Caco-2 (cell line): Measurements from ENCODE around the gene ADISSP. TPM values are rescaled to one million over a fixed set of nuclear protein-coding genes. Genes with fewer than 3 reads are reported as not detected.

Source experiments
- BruUV-seq: library from RNA; stranded (reverse); fragments of 400-500 nt; replicated peaks from 2 replicates; lab custom pipeline; 2021; lab: Mats Ljungman, UMichigan
- CTCF ChIA-PET: fragments of 300-600 bp; sonication (Branson Sonifier 250); formaldehyde crosslinking; loops from one replicate; lab custom pipeline; 2022; ENCODE audit warnings: antibody characterized with exemption; lab: Charles Lee
- POLR2A ChIA-PET: fragments of 300-600 bp; sonication (Branson Sonifier 250); formaldehyde crosslinking; loops from one replicate; lab custom pipeline; 2022; ENCODE audit warnings: antibody characterized with exemption; lab: Charles Lee
- DNase-seq, 2 experiments: peaks; one replicate each; pipeline versions ENCODE4 v3.0.0 to v3.0.0-alpha.2; 2020 to 2022
- H3K27me3 ChIP-seq: replicated peaks from 2 replicates; pipeline ENCODE4 v1.6.0; 2011; ENCODE audit warnings: low read length; ENCODE audit not compliant: control insufficient read depth, insufficient read depth
- H3K36me3 ChIP-seq: 2 replicates; pipeline ENCODE4 v1.5.1; 2011; ENCODE audit warnings: low read length; ENCODE audit not compliant: control insufficient read depth, insufficient read depth
- H3K4me1 ChIP-seq: fragments of 250-450 bp; sonication (Bioruptor Pico); 2 replicates; pipeline ENCODE4 v1.5.1; 2020; ENCODE audit warnings: mild to moderate bottlenecking
- H3K4me3 ChIP-seq: 2 replicates; pipeline ENCODE4 v1.5.1; 2011; ENCODE audit warnings: low read depth, mild to moderate bottlenecking, control low read depth, low read length
- H3K9me3 ChIP-seq: fragments of 250-450 bp; sonication (Bioruptor Pico); 2 replicates; pipeline ENCODE4 v1.5.1; 2020; ENCODE audit warnings: mild to moderate bottlenecking, moderate library complexity
- H3K27ac Mint-ChIP-seq: one replicate; pipeline ENCODE4 v1.8.0; 2022; ENCODE audit warnings: mixed read lengths; ENCODE audit not compliant: unreplicated experiment
- H3K27me3 Mint-ChIP-seq: one replicate; pipeline ENCODE4 v1.8.0; 2022; ENCODE audit warnings: mixed read lengths; ENCODE audit not compliant: insufficient read depth, unreplicated experiment
- H3K36me3 Mint-ChIP-seq: one replicate; pipeline ENCODE4 v1.8.0; 2022; ENCODE audit warnings: mild to moderate bottlenecking, mixed read lengths; ENCODE audit not compliant: insufficient read depth, unreplicated experiment
- H3K4me1 Mint-ChIP-seq: one replicate; pipeline ENCODE4 v1.8.0; 2022; ENCODE audit warnings: low read depth, mixed read lengths; ENCODE audit not compliant: unreplicated experiment
- H3K4me3 Mint-ChIP-seq: one replicate; pipeline ENCODE4 v1.8.0; 2022; ENCODE audit warnings: mild to moderate bottlenecking, moderate library complexity, mixed read lengths; ENCODE audit not compliant: unreplicated experiment
- H3K9me3 Mint-ChIP-seq: one replicate; pipeline ENCODE4 v1.8.0; 2022; ENCODE audit warnings: mixed read lengths; ENCODE audit not compliant: unreplicated experiment
- CTCF ChIP-seq, 2 experiments: fragments of 200-600 bp in 1 of 2; IDR thresholded peaks; 1 replicate in 1 of 2; 2 replicates in 1 of 2; pipeline versions ENCODE4 v1.5.1 to v1.8.0; 2011 to 2022; ENCODE audit warnings: antibody characterized with exemption in 1 of 2, control low read depth in 1 of 2, inconsistent platforms in 1 of 2, low read depth in 1 of 2, low read length in 1 of 2, mild to moderate bottlenecking in 1 of 2, moderate library complexity in 1 of 2; ENCODE audit not compliant: insufficient read depth in 1 of 2, severe bottlenecking in 1 of 2, unreplicated experiment in 1 of 2
- intact Hi-C: fragments of 100-400 bp; cut with micrococcal nuclease; formaldehyde crosslinking; loops from one replicate; pipeline ENCODE4 v1.10.0; 2022; ENCODE audit not compliant: unreplicated experiment
- total RNA-seq: library from RNA; stranded (reverse); gene quantifications from 2 replicates; pipeline ENCODE4 v1.2.3, GENCODE V29; 2022

The ADISSP gene
- total RNA-seq, 1 experiment from 2014 or later: 56.1 TPM

- no TSS peak for BruUV-seq
- Histone ChIP-seq H3K36me3 (no peaks in the 10 kb centered on the region), H3K4me3 (no peak overlapping the region), H3K4me1 (peaks cover 11% of the 10 kb centered on the region), H3K27me3 (no peaks in the 10 kb centered on the region; the same call in 1 of the 2 replicates), H3K9me3 (no peaks in the 10 kb centered on the region)
- Mint-ChIP-seq H3K4me3 (no peak overlapping the region), H3K9me3 (no peaks in the 10 kb centered on the region), H3K36me3 (no peaks in the 10 kb centered on the region), H3K27ac (no peak overlapping the region), H3K4me1 (peaks cover 9% of the 10 kb centered on the region), H3K27me3 (peaks cover 10% of the 10 kb centered on the region)
- ChIA-PET CTCF (no interaction called here), POLR2A (no interaction called here)
- intact Hi-C loops: no loop called here
- no peak for TF ChIP-seq CTCF (IDR thresholded peaks at IDR 0.05; ENCODE audit: insufficient read depth in 1 of 2, low read depth in 1 of 2, low read length in 1 of 2, severe bottlenecking in 1 of 2, unreplicated experiment in 1 of 2)
- DNase-seq: no peak
Observed at GRCh38 chr20:3724356-3724755, 43.2 kb downstream of the ADISSP start.

GRCh38 chr20:3723284-3723683 lies 44.3 kb downstream of the ADISSP start:
- POLR2A ChIA-PET: no interaction called here
- no peak overlapping the region for H3K4me3 Mint-ChIP-seq
- H3K27me3 Mint-ChIP-seq: peaks cover 10% of the 10 kb centered on the region

GRCh38 chr20:3721912-3722311 lies 45.6 kb downstream of the ADISSP start:
- POLR2A ChIA-PET: no interaction called here
- H3K36me3 Mint-ChIP-seq: no peaks in the 10 kb centered on the region

More at GRCh38 chr20:3723284-3723683, 44.3 kb downstream of the ADISSP start:
- no TSS peak for BruUV-seq
- Mint-ChIP-seq H3K27ac (no peak overlapping the region), H3K4me1 (peaks cover 9% of the 10 kb centered on the region), H3K36me3 (no peaks in the 10 kb centered on the region), H3K9me3 (no peaks in the 10 kb centered on the region)
- no peak overlapping the region for H3K4me3 ChIP-seq
- H3K4me1 ChIP-seq: peaks cover 5% of the 10 kb centered on the region; the same call in 1 of the 2 replicates
- no peaks in the 10 kb centered on the region; the same call in 1 of the 2 replicates for H3K27me3 ChIP-seq
- DNase-seq: no peak
- H3K9me3 ChIP-seq: no peaks in the 10 kb centered on the region
- intact Hi-C loops: no loop called here
- TF ChIP-seq CTCF (IDR thresholded peaks at IDR 0.05; ENCODE audit: insufficient read depth in 1 of 2, low read depth in 1 of 2, low read length in 1 of 2, severe bottlenecking in 1 of 2, unreplicated experiment in 1 of 2): no peak
- CTCF ChIA-PET: no interaction called here
- no peaks in the 10 kb centered on the region for H3K36me3 ChIP-seq

More at GRCh38 chr20:3721912-3722311, 45.6 kb downstream of the ADISSP start:
- H3K36me3 ChIP-seq: no peaks in the 10 kb centered on the region
- Mint-ChIP-seq H3K4me1 (no peaks in the 10 kb centered on the region), H3K27ac (no peak overlapping the region), H3K4me3 (no peak overlapping the region), H3K27me3 (peaks cover 4% of the 10 kb centered on the region), H3K9me3 (no peaks in the 10 kb centered on the region)
- H3K27me3 ChIP-seq: no peaks in the 10 kb centered on the region; the same call in 1 of the 2 replicates
- DNase-seq: no peak
- BruUV-seq: no TSS peak
- TF ChIP-seq CTCF (IDR thresholded peaks at IDR 0.05; ENCODE audit: insufficient read depth in 1 of 2, low read depth in 1 of 2, low read length in 1 of 2, severe bottlenecking in 1 of 2, unreplicated experiment in 1 of 2): no peak
- no peak overlapping the region for H3K4me3 ChIP-seq
- CTCF ChIA-PET: interaction anchor here (1.0 kb wide), 1 partner anchor 28 kb away, joined by 4 read pairs; no protein-coding TSS in a partner anchor
- intact Hi-C loops: no loop called here
- no peaks in the 10 kb centered on the region for H3K4me1 ChIP-seq
- H3K9me3 ChIP-seq: no peaks in the 10 kb centered on the region
